ENCODE results near the gene CTRB2.
A peak's percentile ranks its signal among the peaks of the same experiment; 100 is the strongest.

Gene CTRB2

GRCh38 chr16:75236736-75237397 lies 29.9 kb upstream of the CTRB2 start:
- Mint-ChIP-seq H3K4me1 (peaks cover 9% of the 10 kb centered on the region), H3K36me3 (ENCODE audit: low read depth) (no peaks in the 10 kb centered on the region), H3K27me3 (peaks cover 4% of the 10 kb centered on the region), H3K27ac (no peak overlapping the region), H3K4me3 (no peak overlapping the region), H3K9me3 (no peaks in the 10 kb centered on the region)
- DNase-seq: no peak
- no peak for ATAC-seq

- peak; percentile 50 for ATAC-seq
- no peaks in the 10 kb centered on the region for H3K9me3 Mint-ChIP-seq
- H3K4me3 Mint-ChIP-seq: no peak overlapping the region
- H3K36me3 Mint-ChIP-seq (ENCODE audit: low read depth): no peaks in the 10 kb centered on the region
- H3K27ac Mint-ChIP-seq: peak overlapping the region; percentile 5
- peak; percentile 37 for DNase-seq
- peaks cover 9% of the 10 kb centered on the region for H3K4me1 Mint-ChIP-seq
- H3K27me3 Mint-ChIP-seq: peaks cover 4% of the 10 kb centered on the region
These were observed 29.3 kb upstream of the CTRB2 start for GRCh38 chr16:75236232-75236631.

GRCh38 chr16:75235721-75236193 lies 28.8 kb upstream of the CTRB2 start:
- Mint-ChIP-seq H3K4me1 (peaks cover 9% of the 10 kb centered on the region), H3K9me3 (no peaks in the 10 kb centered on the region), H3K4me3 (no peak overlapping the region), H3K27ac (no peak overlapping the region), H3K36me3 (ENCODE audit: low read depth) (no peaks in the 10 kb centered on the region), H3K27me3 (peaks cover 4% of the 10 kb centered on the region)
- ATAC-seq: no peak
- DNase-seq: no peak

GRCh38 chr16:75234856-75235696 lies 28.1 kb upstream of the CTRB2 start:
- no peak for DNase-seq
- no peak for ATAC-seq
- no peaks in the 10 kb centered on the region for H3K36me3 Mint-ChIP-seq (ENCODE audit: low read depth)
- H3K27ac Mint-ChIP-seq: no peak overlapping the region
- H3K27me3 Mint-ChIP-seq: peaks cover 4% of the 10 kb centered on the region
- H3K9me3 Mint-ChIP-seq: no peaks in the 10 kb centered on the region
- peaks cover 9% of the 10 kb centered on the region for H3K4me1 Mint-ChIP-seq
- H3K4me3 Mint-ChIP-seq: no peak overlapping the region

- Mint-ChIP-seq H3K27ac (no peak overlapping the region), H3K4me3 (no peak overlapping the region), H3K36me3 (ENCODE audit: low read depth) (no peaks in the 10 kb centered on the region), H3K4me1 (peaks cover 9% of the 10 kb centered on the region), H3K9me3 (no peaks in the 10 kb centered on the region), H3K27me3 (peaks cover 4% of the 10 kb centered on the region)
- ATAC-seq (no peak), DNase-seq (no peak)
These were observed 26.6 kb upstream of the CTRB2 start for GRCh38 chr16:75233611-75233938.

GRCh38 chr16:75231570-75231969 lies 24.6 kb upstream of the CTRB2 start:
- peaks cover 7% of the 10 kb centered on the region for H3K27me3 Mint-ChIP-seq
- H3K4me1 Mint-ChIP-seq: peaks cover 9% of the 10 kb centered on the region
- H3K36me3 Mint-ChIP-seq (ENCODE audit: low read depth): no peaks in the 10 kb centered on the region
- H3K9me3 Mint-ChIP-seq: no peaks in the 10 kb centered on the region
- no peak overlapping the region for H3K27ac Mint-ChIP-seq
- ATAC-seq (no peak), DNase-seq (no peak)
- H3K4me3 Mint-ChIP-seq: no peak overlapping the region

- Mint-ChIP-seq H3K27ac (no peak overlapping the region), H3K4me3 (no peak overlapping the region), H3K27me3 (peaks cover 8% of the 10 kb centered on the region), H3K4me1 (peaks cover 5% of the 10 kb centered on the region), H3K36me3 (ENCODE audit: low read depth) (no peaks in the 10 kb centered on the region), H3K9me3 (no peaks in the 10 kb centered on the region)
- DNase-seq: no peak
- no peak for ATAC-seq
These were observed 23.6 kb upstream of the CTRB2 start for GRCh38 chr16:75230471-75231110.

- no peak overlapping the region for H3K4me3 Mint-ChIP-seq
- no peaks in the 10 kb centered on the region for H3K36me3 Mint-ChIP-seq (ENCODE audit: low read depth)
- ATAC-seq (no peak), DNase-seq (no peak)
- H3K4me1 Mint-ChIP-seq: peaks cover 4% of the 10 kb centered on the region
- peaks cover 8% of the 10 kb centered on the region for H3K27me3 Mint-ChIP-seq
- no peak overlapping the region for H3K27ac Mint-ChIP-seq
- no peaks in the 10 kb centered on the region for H3K9me3 Mint-ChIP-seq
These were observed 22.4 kb upstream of the CTRB2 start for GRCh38 chr16:75229172-75230031.

GRCh38 chr16:75228143-75228976 lies 21.4 kb upstream of the CTRB2 start:
- Mint-ChIP-seq H3K36me3 (ENCODE audit: low read depth) (no peaks in the 10 kb centered on the region), H3K4me1 (no peaks in the 10 kb centered on the region), H3K9me3 (no peaks in the 10 kb centered on the region), H3K27me3 (peaks cover 6% of the 10 kb centered on the region), H3K27ac (no peak overlapping the region), H3K4me3 (no peak overlapping the region)
- ATAC-seq: no peak
- DNase-seq: no peak

GRCh38 chr16:75227361-75228142 lies 20.6 kb upstream of the CTRB2 start:
- Mint-ChIP-seq H3K36me3 (ENCODE audit: low read depth) (no peaks in the 10 kb centered on the region), H3K4me3 (no peak overlapping the region), H3K27me3 (peaks cover 6% of the 10 kb centered on the region), H3K9me3 (no peaks in the 10 kb centered on the region), H3K4me1 (no peaks in the 10 kb centered on the region), H3K27ac (no peak overlapping the region)
- DNase-seq (no peak), ATAC-seq (no peak)

GRCh38 chr16:75226550-75227360 lies 19.8 kb upstream of the CTRB2 start:
- Mint-ChIP-seq H3K4me3 (no peak overlapping the region), H3K9me3 (no peaks in the 10 kb centered on the region), H3K36me3 (ENCODE audit: low read depth) (no peaks in the 10 kb centered on the region), H3K27me3 (peaks cover 6% of the 10 kb centered on the region), H3K27ac (no peak overlapping the region), H3K4me1 (no peaks in the 10 kb centered on the region)
- no peak for DNase-seq
- ATAC-seq: no peak

GRCh38 chr16:75225678-75226515 lies 18.9 kb upstream of the CTRB2 start:
- Mint-ChIP-seq H3K4me1 (no peaks in the 10 kb centered on the region), H3K4me3 (no peak overlapping the region), H3K27me3 (peaks cover 6% of the 10 kb centered on the region), H3K9me3 (no peaks in the 10 kb centered on the region), H3K36me3 (ENCODE audit: low read depth) (no peaks in the 10 kb centered on the region), H3K27ac (no peak overlapping the region)
- ATAC-seq (no peak), DNase-seq (no peak)

Measured in activated naive CD8-positive, alpha-beta T cell treated with anti-CD3 and anti-CD28 coated beads, Interleukin-2, amount 50 U/mL, for 24 hours (primary cell).